COLO668 (cell line): ENCODE results near the gene DUSP12.
A peak's percentile ranks its signal among the peaks of the same experiment; 100 is the strongest.

Experiments used
- DNase-seq: peaks from one replicate; lab custom pipeline; 2025; ENCODE audit not compliant: unreplicated experiment; lab: John Stamatoyannopoulos, UW

Gene DUSP12

GRCh38 chr1:161726473-161727255 is 22.9 kb upstream of the DUSP12 start:
- DNase-seq, result peak; percentile 80

DNA sequence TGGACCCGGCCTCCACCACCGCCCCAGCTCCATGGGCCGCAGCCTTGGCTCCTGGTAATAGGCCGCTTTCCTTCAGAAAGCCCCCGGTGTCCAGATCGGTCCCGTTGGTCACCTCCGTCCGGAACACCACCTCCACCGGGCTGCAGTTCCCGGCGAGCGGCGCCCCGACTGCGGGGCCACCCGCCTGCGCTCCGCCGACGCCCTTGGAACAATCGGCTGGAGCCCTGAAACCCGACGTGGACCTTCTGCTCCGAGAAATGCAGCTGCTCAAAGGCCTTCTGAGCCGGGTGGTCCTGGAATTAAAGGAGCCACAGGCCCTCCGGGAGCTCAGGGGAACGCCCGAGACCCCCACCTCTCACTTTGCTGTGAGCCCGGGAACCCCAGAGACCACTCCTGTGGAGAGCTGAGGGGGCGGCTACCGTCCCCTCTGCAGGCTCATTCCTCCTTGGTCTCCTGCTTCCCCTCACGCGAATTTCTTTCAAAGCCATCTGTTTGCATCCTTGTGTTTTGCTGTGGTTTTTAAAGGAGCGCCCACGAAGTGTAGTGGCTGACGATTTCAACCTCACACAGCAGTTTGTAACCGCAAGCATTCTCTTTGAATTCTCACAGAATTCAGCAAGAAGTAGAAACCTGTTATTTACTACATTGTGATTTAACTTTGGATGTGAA is 22.2 kb upstream of the DUSP12 start:
- no peak for DNase-seq

DNA sequence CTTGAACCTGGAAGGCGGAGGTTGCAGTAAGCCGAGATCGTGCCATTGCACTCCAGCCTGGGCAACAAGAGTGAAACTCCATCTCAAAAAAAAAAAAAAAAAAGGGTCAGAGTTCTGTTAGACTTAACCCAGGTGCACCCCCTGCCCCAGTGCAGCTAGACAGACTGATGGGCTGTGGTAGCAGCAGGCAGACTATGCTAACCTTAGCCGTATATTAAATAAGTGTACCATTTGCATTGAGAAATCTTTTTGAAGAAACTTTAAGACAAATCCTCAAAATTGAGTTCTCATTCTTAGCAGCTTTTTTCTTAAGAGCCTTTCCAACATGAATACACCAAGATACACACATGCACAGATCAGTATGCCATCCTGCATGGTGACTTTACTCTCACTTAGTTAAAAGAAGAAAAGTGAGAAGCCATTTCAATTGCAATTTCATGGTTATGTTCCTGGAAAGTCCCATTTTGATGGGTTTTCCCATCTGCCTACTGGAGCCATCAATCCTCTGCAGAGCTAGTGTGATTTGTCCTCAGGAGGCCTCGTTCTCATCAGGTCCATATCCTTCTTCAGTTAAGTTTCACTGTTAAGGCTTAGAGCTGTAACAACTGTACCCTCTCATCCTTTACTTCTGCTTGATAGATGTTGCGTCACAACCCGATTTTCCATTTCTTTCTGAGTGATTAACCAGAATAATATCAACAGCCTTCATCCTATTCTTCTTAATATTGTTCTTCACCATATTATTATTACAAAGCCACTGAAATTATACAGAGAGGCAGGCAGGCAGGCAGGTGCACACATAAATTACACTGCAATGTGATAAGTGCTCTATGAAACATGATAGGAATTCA is 21.0 kb upstream of the DUSP12 start:
- DNase-seq, result no peak

DNA sequence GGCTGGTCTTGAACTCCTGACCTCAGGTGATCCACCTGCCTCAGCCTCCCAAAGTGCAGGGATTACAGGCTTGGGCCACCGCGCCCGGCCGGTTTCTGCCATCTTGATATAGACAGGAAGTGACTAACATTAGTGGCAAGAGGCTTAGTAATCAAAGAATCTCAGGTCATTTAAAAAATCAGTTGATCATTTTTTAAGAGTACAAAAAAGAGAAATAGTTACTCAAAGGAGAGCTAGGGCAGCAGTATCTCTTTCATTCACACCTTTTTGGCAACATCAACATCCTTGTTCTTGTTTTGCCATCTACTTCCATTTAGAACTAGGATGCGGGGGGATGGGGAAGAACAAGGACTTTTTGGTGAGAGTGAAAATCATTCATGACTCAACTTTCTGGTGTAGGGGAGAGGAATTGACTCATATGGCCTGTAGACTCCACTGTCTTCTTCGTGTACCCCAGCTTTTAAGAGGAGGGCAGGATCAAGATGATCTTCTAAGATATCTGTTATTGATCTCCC is 19.5 kb upstream of the DUSP12 start:
- no peak for DNase-seq

DNA sequence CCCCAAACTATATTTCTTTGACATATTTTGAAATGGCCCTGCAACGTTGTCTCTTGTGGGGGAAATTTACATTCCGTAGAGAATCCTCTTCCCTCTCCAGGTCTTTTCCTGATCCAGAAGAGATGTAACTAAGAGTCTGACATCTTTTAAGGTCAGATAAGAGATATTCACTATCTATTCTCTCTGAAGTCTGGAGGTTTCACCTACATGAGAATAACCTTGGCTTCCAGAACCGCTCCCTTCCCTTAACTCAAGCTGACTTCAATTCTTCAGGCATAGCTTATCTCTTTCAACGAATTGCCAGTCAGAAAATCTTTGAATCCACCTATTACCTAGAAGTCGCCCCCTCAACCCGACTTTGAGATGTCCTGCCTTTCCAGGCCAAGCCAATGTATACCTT is 18.3 kb upstream of the DUSP12 start:
- DNase-seq, result no peak

DNA sequence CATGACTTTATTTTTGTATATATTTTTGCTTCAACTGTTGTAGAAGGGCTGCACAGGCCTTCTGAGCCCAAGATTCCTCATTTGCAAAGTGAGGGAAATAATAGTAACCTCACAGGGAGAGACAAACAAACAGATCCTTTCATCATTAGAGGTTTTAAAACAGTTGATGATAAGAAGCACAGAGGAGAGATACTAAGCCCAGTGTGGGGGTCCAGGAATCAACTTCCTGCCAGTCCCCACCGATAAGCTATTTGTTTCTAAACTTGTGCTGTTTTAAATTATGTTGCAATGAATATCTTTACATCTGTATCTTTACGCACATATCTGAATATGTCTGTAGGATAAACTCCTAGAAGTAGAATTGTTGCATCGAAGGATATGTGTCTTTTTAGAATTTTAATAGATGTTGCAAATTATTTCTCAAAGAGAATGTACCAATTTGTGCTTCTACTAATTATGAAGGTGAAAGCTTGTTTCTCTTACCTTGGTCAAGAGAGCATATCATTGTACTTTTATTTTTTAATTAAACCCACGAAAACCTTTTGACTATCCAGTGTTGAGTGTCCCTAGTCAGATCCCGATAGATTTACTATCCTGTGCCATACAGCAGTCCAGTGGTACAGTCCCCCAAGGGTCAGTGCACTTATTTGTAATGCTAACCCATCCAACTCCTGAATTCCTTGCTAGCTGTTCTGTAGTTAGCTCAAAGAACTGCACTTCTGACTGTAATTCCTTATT is 17.4 kb upstream of the DUSP12 start:
- no peak for DNase-seq

GRCh38 chr1:161733526-161733925 is 16.1 kb upstream of the DUSP12 start:
- no peak for DNase-seq

- DNase-seq, result no peak
Observed at GRCh38 chr1:161735837-161736236, 13.7 kb upstream of the DUSP12 start.

- DNase-seq, result no peak
Observed at GRCh38 chr1:161736335-161736969, 13.1 kb upstream of the DUSP12 start.

DNA sequence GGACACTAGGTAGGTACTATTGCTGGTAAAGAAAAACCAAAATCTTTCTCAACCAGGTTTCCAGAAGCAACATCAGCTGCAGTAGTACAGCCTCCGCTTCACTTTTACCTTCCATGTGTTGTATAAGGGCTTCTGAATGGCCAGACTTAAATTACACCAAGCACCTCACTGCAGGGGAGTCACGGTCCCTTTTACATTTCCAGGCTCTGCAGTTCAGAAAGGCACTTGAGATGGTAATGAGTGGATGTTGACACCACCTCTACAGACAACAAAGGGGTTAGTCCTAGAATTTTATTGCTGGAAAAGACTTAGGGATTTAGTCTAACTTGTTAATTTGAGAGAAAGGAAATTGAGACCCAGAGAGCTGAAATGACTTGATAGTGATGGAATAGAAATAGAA is 12.0 kb upstream of the DUSP12 start:
- no peak for DNase-seq

- DNase-seq, result no peak
Observed at GRCh38 chr1:161738627-161739287, 10.8 kb upstream of the DUSP12 start.

DNA sequence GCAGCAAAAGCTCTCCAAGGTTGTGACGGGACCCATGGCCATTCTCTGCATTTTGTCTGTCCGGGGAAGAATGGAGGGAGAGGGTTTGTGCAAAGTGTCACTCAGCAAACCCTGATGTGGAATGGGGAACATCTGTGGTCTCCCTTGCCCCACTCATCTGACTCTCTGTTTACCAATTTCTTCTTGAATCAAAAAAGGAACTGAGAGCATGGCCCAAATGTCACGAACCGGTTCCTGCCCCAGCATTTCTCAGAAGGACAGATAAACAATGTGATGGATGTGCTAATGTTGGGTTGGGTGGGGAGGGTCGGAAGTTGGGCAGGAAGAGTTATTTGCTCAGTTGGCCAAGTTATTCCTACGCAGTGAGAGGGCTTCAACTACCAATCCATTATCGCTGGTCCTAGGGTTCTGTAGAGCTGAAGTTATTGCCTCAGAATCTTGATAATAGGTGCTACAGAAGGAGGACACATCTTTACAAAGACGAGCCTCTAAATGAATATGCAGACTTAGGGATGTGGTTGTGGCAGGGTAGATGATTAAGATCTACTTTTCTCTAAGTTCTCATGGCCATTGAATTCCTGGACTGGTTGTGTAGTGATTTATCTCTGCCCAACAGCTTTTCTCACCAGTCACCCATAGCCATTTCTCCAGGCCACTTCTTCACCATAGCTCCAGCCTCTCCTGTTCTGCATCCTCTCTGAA is 9.6 kb upstream of the DUSP12 start:
- no peak for DNase-seq

DNA sequence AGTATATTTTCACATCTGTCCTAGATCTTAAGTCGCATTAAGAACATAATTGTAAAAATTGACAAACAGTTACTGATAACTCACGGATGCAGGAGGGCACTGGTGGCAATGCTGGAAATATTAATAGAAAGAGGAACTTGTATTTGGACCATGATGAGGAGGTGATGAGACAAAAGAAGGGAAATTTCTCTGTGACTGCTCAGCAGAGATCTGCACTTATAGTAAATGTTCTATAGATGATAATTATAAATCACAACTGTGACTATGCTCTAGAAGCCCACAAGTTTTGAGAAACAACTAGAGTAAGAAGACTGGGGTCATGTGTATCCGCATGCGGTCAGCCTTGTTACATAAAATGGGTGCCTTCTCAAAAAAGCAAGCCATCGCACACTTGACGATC is 8.7 kb upstream of the DUSP12 start:
- no peak for DNase-seq

GRCh38 chr1:161743231-161743630 is 6.4 kb upstream of the DUSP12 start:
- DNase-seq, result no peak

DNA sequence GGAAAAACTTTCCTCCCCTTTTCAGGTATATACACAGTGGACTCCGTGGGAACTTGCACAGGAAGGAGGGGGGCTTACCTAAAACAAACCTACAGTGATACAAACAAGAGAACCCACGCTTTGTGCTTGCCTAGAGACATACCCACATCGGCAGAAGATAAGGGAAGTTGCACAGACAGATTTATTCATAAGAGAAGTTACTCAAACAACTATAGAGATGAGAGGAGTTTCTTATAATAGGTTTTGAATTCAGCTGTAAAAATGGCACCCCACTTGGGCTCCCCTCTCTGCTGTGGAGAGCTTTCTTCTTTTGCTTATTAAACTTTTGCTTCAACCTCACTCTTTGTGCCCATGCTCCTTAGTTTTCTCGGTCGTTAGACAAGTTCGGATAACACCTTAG is 1.8 kb upstream of the DUSP12 start:
- DNase-seq, result no peak

GRCh38 chr1:161763522-161764098 is 14.0 kb downstream of the DUSP12 start:
- peak; percentile 40 for DNase-seq

DNA sequence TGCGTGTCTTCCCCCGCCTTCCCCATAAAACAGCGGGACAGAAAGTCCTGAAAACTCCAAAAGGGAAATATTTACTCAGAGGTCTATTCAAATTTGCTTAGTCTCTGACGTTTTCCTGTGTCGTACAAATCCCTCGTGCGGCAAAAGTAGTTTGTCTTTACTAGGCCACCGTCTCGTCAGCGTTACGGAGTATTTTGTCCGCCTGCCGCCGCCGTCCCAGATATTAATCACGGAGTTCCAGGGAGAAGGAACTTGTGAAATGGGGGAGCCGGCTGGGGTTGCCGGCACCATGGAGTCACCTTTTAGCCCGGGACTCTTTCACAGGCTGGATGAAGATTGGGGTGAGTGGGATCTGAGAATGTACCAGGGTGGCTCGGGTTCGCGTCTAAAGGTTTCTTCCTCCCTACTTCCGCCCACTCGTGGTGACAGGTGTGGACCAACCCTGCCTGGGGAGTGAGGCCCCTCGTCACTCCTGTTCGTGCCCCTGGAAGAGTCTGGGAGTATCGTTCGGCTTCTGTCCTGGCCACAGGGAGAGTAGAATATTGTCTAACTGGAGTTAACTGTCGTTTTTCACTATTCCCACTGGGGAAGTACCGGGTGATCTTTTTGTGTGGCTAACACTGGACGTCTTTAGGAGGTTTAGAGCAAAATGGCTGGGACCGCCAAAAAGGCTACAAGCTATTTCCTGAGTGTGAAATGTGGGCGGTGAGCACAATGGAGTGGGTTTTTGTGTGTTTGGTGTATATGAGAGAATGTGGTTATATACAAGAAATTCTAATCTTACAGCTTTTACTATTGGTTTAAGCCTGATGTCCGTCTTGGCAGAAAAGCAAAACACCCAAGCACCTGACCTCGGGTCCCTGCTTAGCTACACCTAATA is 16.8 kb downstream of the DUSP12 start, which contains the start of gene ATF6:
TSS of gene ATF6 (plus strand) at position 219 of the 880 bp plus-strand sequence. CDS start at position 260, 41 bp downstream.
- DNase-seq, result peak; percentile 88

DNA sequence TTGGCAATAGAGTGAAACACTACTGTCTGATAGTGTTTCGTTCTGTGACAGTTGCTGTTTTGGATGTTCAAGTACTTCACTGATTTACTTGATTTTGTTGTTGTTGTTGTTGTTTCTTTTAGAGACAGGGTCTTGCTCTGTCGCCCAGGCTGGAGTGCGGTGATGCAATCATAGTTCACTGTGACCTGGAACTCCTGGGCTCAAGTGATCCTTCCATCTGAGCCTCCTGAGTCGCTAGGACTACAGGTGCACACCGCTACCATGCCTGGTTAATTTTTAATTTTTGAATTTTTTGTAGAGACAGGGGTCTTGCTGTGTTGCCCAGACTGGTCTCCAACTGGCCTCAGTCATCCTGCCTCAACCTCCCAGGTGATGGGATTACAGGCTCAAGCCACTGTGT is 18.9 kb downstream of the DUSP12 start:
- no peak for DNase-seq
